ENCODE results near the gene FRMD3.

FRMD3 gene

DNA sequence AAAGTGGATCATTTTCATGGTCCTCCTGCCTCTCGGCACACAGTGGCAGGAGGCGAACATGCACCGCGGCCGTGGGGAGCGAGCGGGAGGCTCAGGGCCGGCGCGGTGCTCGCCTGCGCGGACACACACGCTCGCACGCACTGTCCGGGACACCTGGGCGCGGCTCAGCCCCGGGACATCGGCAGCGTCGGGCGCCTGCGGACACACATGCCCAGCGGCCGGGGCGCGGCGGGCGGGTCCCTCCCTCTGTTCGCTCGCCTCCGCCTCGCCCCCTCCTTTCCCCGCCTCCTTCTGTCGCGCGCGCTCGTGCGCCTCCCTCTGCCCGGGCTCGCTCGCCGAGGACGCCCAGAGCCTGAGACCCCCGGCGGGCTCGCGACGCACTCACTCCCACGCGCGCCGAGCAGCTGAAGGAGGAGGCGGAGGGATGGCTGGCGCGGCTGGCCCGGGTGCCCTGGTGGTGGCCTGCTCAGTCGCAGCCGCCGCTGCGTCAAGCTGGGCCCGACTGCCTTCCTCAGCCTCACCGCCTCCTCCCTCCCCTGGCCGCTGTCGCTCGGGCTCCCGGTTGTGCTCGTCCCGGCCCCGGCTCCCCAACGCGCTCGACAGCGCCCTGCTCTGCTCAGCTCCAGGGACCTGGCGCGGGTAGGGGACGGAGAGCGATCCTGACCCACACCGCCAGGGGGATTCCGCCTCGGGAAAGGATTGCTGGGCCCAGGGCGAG, at the start of gene FRMD3:
FRMD3 (minus strand) TSS at position 230 of the 718 bp plus-strand sequence; CDS start at position 60, 170 bp downstream.
- no peak for DNase-seq (ENCODE audit: low read depth, low spot score)

DNA sequence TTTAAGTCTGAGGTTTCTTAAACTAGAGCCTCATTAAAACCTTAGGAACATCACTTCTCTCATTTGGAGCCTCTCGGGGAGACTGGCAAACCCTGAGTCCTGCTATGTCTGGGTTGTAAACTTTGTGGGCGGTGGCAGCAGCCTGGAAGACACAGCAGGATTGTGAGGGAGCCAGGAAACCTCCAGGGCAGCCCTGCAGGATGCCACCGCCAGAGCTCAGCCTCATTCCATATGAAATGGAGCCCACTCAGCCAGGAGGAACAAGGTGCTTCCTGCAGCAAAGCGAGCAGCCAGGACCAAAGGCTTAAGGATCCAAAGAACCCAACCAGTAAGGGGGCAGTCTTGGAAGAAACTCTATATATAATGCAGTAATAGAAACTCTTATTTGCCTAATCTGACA, 46.8 kb upstream of the FRMD3 start:
- no peak for DNase-seq (ENCODE audit: low read depth, low spot score)

DNA sequence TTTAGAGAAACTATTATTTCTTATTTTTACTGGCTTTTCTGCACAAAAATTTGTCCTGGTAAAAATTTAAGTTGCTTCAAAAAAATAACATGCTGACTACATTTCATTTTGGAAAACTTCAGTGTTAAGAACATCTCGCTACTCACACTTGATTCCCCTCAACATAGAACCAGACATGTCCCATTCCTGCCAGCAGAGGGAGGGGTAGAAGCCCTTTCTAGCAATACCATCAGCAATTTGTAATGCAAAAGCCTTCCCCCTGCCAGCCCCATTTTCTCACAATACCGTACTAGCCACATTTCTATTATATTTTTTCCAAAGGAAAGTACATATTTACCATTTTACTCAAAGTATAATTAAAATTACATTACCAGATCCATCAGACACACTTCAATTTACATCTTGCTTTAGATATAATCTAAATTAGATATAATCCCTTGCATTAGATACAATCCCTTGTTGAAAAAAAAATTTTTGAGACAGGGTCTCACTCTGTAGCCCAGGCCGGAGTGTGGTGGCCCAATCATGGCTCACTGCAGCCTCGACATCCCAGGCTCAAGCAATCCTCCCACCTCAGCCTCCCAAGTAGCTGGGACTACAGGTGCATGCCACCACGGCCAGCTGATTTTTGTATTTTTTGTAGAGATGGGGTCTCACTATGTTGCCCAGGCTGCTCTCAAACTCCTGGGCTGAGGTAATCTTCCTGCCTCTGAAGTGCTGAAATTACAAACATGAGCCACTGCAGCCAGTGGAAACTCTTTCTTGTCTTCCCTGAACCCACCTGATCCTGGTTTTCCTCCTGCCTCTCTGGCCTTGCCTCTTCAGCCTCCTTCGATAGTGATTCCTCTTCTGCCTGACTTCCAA, 45.2 kb upstream of the FRMD3 start:
- peak; percentile 1 for DNase-seq (ENCODE audit: low read depth, low spot score)

DNA sequence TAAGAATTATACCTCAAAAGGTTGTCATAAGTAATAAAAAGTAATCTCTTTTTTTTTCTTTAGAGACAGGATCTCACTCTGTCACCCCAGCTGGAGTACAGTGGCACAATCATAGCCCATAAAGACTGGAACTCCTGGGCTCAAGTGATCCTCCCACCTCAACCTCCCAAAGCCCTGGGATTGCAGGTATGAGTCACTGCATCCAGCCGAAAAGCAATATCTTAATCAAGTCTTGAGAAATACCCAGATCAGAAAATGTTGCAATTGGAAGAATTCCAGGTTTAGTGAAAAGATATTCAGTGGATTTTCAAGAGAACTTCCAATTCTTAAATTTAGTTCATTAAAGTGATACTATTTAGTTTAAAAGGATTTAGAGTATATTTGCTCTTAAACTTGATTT, 43.8 kb upstream of the FRMD3 start:
- no peak for DNase-seq (ENCODE audit: low read depth, low spot score)

DNA sequence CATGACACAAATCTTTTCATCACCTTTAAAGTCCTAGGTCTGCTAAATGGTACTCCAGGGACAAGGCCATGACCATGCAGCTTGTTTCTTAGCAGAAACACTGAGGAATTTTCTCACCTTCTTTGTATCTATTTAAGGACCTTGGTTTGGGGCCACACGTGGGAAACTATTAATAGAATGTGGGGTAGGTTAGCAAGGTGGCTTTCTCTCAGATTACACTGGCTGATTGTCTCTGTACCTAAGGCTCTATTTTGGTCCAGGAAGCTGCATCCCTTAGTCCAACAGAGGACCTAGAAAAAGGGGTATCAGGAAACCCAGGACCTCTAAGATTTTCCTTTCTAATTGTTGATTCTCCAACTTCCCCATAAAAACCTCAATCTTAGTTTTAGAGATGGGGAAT, 36.3 kb upstream of the FRMD3 start:
- no peak for DNase-seq (ENCODE audit: low read depth, low spot score)

DNA sequence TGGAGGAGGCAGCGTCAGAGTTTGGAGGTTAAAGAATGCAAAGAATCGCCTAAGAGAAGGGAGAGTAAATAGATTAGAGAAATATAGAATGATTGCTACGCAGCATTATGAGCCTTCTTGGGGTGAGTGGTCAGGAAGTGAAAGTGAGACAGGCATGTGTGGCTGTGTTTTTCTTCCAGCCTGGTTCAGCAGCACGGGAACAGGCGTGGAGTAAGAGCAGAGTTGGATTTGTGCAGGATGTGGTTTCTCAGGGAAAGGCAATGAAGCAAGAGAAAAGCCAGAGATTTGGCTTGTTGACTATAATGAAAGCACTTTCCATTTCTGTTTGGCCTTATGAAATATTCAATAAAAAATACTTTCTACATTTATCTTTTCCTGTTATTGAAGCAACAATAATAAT, 34.3 kb upstream of the FRMD3 start:
- DNase-seq (ENCODE audit: low read depth, low spot score), result no peak

DNA sequence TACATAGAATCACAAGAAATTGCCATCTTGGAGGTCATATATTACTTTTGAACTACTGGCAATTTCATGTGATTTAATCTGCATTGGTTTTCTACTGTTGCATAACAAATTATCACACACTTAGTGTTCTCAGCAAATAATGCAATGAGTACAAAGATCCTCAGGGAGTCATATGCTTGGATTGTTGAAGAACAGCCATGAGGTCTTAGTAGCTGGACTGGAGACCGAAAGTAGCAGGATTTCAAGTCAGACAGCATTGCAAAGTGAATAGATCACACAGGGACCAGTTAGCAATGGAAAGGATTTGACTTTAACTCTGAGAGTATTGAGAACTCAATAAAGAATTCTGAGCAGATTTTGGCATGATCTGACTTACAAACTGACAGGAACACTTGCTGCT, 32.2 kb upstream of the FRMD3 start:
- DNase-seq (ENCODE audit: low read depth, low spot score), result no peak

DNA sequence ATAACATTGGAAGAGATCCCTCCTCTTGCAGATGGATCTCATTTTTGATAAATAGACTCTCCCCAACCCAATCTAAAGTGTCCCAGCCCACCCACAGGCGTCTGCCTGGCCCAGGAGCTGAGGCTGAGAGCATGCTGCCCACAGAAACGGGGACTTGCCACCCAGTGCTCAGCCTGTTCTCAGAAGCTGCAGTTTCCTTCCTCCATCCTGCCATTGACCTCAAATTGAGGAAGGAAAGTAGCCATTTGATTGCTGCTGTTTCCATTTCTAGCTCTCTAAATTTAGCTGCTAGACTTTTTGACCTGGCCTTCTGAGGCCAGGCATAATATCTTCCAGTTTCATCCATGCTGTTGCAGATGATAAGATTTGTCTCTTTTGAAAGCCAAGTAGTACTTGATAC, 31.1 kb upstream of the FRMD3 start:
- no peak for DNase-seq (ENCODE audit: low read depth, low spot score)

DNA sequence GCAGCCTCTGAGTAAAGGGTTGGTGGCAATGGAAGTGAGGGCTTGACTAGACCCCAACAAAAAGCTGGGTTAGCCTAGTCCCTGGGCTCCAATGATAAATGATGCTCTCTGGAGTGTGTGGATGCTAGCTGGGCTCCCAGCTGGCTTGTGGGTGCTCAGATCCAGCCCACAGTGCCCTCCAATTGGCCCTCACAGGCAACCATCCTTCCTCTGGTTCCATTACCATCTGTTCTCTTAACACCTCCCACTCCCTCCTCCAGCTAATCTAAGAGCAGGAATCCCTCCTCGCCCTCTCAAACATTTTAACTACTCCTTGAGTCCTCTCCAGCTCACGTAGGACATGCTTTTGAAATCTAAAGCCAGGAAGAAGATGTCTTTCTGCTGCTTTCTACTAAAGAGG, 25.2 kb upstream of the FRMD3 start:
- no peak for DNase-seq (ENCODE audit: low read depth, low spot score)

DNA sequence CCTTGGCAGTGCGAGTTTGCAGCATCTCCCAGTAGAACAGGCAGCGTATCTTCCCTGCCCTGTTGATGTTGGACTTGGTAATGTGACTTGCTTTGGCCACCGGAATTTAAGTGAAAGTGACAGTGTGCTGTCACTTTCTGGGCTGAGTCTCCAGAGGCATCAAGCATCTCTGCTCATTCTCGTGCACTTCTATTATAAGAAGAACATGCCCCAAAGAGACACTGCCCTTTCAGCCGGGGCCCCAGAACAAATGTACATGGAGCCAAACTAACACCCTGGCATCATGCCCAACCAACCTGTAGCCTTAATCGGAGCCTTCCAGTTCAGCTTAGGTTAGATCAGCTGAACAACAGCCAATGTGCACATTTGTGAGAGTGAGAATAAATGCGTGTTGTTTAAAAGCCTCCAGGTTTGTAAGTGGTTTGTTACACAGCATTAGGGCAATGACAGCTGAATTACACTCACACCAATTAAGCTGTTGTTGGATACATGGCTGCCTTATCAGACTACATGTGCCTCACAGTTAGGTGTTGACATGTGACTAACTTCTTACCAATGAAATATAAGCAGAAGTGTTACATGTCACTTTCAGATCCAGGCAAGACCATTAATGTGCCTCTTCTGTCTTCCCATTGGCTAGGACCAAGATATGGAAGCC, 22.1 kb upstream of the FRMD3 start:
- no peak for DNase-seq (ENCODE audit: low read depth, low spot score)

DNA sequence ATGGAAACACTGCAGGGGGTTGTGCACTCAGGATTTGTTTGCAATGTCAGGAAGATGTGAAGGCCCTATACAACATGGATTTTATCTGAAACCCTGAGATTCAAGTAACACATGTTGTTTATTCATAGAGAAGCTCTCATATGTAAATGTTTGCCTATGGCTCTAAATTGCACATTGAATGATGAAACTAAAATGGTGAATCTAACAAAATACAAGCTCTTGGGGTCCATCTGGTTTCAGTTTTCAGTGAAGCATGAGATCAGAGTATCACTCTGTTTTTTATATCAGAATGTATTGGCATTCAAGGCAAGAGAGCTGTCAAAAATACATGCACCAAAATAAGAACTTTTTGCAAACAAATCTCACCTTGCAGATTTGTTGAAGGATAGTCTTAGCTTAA, 19.6 kb upstream of the FRMD3 start:
- no peak for DNase-seq (ENCODE audit: low read depth, low spot score)

DNA sequence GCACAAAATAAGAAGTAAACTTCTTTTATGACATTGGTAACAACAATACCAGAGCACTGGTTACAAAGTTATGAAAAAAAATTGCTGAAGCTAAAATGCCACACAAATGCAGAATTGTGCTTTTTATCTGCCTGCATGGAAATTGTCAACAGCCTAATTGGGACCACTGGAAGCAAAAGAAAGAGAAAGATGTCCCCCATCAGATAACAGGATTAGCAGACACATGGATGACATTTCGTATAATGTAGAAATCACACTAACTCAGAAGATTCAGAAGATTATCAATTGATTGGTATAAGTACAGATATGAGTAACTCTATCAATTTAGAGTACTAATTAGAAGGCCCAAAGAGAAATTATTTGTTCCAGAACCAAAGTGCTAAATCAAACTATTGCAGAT, 19.1 kb upstream of the FRMD3 start:
- no peak for DNase-seq (ENCODE audit: low read depth, low spot score)

DNA sequence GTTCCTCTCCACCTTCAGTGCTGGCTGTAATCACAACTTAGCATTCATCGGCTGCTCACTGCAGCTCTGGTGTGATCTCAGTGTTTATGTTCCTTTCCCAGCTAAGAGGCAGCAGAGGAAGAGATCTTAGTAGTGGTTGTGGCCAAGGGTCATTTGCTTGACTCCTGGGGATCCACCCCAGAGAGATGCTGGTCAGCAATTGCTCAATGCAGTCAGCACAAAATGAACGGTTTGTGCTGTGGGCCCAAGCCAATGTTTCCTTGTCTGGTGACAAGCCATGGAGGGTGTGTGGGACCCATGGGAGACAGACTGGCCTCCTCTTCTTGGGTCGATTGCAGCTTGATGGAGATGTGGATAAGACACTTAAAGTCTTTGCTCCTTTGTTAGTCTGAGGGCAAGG, 16.1 kb upstream of the FRMD3 start:
- DNase-seq (ENCODE audit: low read depth, low spot score), result no peak

DNA sequence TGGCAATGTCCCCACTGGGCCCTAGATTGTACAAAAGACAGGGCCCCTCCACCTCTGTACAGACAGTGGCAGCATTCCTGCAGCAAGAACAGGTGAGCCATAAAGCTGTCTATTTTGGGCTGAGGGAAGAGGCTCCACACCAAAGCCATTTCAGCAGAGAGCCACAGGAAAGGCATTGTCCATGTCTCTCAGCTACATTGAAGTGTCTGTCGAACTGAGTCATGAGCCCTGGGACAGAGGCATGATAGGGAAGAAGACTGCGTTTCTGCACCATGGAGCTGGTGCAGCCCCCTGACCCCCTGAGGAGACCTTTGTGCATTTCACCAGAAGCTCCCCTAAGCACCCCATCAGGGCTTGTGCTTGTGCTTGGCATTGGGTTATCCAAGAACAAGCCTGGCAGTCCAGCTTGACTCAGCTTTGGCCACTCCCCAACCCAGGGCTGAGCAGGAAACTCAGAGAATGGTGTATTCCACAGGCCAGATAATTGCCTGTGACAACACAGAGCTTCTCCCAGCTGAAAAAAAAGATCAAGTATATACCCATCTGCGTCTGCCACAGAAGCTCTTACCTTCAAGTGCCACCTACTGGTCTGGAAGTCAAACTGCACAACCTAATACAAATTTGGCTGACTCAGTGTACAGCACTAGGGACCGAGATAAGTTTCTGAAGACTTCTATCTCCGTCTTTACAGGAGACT, 5.9 kb upstream of the FRMD3 start:
- DNase-seq (ENCODE audit: low read depth, low spot score), result no peak

DNA sequence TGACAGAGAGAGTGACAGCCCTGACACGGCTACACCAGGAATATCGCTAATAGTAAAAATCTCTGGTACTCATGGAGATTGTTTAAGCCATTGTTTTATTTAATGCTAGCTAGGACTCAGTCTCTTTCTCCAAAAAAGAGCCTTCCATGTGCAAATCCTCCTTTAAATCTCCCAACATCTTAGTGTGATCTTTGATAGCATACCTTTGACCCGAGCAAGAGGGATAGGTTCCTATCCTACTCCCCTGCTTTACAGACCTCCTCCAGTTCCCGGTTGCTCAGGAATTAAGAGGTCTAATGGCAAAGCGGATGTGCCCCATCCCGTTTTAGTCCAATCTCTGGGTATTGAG, 663 bp upstream of the FRMD3 start:
- DNase-seq (ENCODE audit: low read depth, low spot score), result no peak

DNA sequence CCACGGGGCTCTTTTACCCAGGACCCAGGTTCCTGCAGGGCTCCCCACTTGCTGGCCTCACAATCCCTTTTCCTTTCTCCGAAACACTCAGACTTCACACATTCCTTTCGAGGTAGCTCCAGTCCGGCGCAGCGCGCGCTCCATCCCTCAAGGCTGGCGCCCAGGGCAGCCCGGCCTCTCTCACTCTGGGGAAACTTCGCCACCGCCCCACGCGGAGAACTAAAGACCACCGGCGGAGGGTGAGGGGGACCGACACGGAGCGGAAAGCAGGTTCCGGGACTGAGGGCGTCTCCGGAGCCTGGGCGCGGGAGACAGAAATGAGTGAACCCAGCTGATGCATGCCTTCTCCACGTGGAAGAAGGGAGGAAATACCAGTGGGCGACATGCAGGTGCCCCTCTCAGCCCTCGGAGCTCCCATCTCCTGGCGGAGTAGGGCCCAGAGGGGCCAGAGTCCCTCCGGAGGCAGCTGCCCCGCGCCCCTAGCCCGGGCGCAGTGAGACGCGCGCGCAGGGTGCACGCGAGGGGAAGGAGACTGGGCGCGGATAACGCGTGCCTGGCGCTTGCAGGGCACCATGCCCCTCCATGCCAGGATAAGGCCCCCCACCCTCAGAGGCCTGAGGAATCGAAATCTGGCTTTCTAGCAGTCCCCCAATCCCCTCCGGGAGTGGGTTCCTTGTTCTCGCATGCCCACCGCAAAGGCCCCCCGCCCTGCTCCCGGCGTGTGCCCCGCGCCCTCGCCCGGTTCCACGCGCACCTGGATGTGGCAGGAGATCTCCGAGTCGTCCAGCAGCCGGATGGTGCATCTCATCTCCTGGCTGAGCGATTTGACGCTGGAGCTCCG, 650 bp downstream of the FRMD3 start:
- no peak for DNase-seq (ENCODE audit: low read depth, low spot score)

DNA sequence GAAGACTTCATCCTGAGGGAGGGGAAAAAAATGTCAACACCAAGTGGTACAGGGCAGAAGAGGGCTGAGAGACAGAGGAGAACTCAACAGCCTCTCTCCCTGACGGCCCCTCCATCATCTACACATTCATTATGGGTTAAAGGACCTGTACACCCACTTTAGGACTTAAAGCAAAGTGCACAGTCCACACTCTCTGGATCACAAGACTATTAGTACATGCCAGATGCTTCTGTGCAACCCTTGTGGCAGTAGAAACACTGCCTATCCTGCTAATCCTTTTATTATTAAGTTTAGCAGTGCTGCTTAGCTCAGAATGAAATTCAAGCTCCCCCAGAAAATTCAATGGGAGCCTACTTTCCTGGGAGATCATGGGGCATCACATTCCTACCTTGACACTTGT, 1.9 kb downstream of the FRMD3 start:
- DNase-seq (ENCODE audit: low read depth, low spot score), result no peak

DNA sequence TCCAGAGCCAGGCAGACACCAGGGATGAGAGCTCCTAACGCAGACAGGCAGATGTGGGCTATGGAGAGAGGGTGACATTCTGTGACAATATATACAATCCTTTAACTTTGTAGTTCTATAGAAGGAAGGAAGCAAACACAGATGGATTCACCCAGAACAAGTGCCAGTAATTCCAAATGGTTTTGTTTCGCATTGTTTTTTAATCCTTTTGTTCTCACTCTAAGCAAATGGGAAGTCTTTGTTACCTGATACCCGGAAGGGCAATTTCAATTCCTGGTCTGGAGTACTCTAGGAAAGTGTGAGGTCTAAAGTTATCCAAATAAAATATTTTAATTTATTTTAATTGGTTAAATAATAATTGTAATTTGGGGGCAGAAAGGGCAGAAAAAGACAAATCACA, 2.5 kb downstream of the FRMD3 start:
- DNase-seq (ENCODE audit: low read depth, low spot score), result no peak

DNA sequence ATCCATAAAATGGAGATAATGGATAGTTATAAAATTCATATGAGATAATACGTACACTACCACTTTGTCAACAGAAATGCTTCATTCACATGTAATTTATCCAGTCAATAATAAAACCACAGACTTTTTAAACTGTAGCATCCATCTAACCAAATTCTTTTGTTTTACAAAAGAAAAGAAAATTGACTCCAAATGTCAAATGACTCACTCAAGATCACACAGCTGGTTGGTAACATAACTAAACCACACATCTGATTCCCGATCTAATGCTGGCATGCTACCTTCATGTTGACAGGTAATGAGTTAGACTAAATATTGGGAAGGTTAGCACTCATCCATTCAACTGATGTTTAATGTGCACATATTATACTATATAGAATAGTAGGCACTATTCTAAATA, 4.9 kb downstream of the FRMD3 start:
- DNase-seq (ENCODE audit: low read depth, low spot score), result no peak

DNA sequence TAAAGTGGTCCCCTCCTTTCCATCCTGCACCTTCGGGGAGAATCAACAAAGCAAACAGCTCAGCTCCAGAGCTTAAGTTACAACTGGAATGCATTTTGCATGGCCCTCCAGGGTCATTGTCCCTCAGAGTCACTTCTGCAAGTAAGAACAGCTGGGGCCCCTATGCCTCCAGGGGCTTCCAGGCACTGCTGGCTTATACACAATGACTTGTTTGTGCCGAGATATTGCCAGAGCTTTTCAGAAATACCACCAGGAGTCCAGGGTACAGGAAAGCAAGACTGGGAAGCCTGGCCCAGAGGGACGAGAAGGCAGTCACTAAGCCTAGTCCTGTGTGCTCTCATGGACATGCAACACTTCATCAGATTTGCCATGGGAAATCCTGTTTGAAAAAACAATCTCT, 11.3 kb downstream of the FRMD3 start:
- no peak for DNase-seq (ENCODE audit: low read depth, low spot score)

DNA sequence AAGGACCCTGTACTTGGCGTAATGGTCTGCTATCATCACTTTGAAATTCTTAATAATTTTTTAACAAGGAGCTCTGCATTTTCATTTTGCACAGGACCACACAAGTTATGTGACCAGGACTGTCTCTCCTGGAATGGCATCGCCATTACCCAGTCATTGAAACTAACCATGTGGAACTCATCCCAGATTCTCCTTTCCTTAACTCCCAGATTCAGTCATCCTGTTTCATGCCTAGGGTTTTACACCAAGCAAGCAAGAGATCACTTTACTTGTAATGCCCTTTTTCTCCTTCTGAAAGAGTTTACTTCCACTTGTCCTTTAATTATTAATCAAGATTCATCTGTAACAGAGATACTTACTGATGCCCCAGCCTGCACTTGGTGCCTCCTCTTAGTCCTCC, 12.0 kb downstream of the FRMD3 start:
- DNase-seq (ENCODE audit: low read depth, low spot score), result no peak

All from activated CD4-positive, CD25-positive, alpha-beta regulatory T cell treated with anti-CD3 and anti-CD28 coated beads, Interleukin-2, amount 50 U/mL, for 16 hours (primary cell).